Measurements from ENCODE around the gene PRMT7.

The PRMT7 gene

GRCh38 chr16:68366062-68366461, 55.2 kb downstream of the PRMT7 start:
- DNase-seq (ENCODE audit: low read depth) = no peak
- H3K4me3 ChIP-seq (ENCODE audit: control insufficient read depth, low read depth, low read length) = no peak overlapping the region
- no peak for TF ChIP-seq CTCF (conservative IDR thresholded peaks at IDR 0.05; ENCODE audit: control insufficient read depth, insufficient read depth, low read depth, low read length)

- DNase-seq (ENCODE audit: low read depth) = peak; percentile 38
- TF ChIP-seq CTCF (conservative IDR thresholded peaks at IDR 0.05; ENCODE audit: control insufficient read depth, insufficient read depth, low read depth, low read length) = peak; percentile 41
- no peak overlapping the region for H3K4me3 ChIP-seq (ENCODE audit: control insufficient read depth, low read depth, low read length)
These were observed 56.2 kb downstream of the PRMT7 start for GRCh38 chr16:68367030-68367429.

- no peak overlapping the region for H3K4me3 ChIP-seq (ENCODE audit: control insufficient read depth, low read depth, low read length)
- no peak for TF ChIP-seq CTCF (conservative IDR thresholded peaks at IDR 0.05; ENCODE audit: control insufficient read depth, insufficient read depth, low read depth, low read length)
- no peak for DNase-seq (ENCODE audit: low read depth)
These were observed 56.6 kb downstream of the PRMT7 start for GRCh38 chr16:68367440-68367839.

- no peak for TF ChIP-seq CTCF (conservative IDR thresholded peaks at IDR 0.05; ENCODE audit: control insufficient read depth, insufficient read depth, low read depth, low read length)
- no peak overlapping the region for H3K4me3 ChIP-seq (ENCODE audit: control insufficient read depth, low read depth, low read length)
- DNase-seq (ENCODE audit: low read depth) = no peak
These were observed 57.1 kb downstream of the PRMT7 start for GRCh38 chr16:68367891-68368290.

GRCh38 chr16:68368301-68368888, 57.6 kb downstream of the PRMT7 start:
- H3K4me3 ChIP-seq (ENCODE audit: control insufficient read depth, low read depth, low read length) = no peak overlapping the region
- DNase-seq (ENCODE audit: low read depth) = no peak
- TF ChIP-seq CTCF (conservative IDR thresholded peaks at IDR 0.05; ENCODE audit: control insufficient read depth, insufficient read depth, low read depth, low read length) = no peak

- DNase-seq (ENCODE audit: low read depth) = no peak
- no peak for TF ChIP-seq CTCF (conservative IDR thresholded peaks at IDR 0.05; ENCODE audit: control insufficient read depth, insufficient read depth, low read depth, low read length)
- H3K4me3 ChIP-seq (ENCODE audit: control insufficient read depth, low read depth, low read length) = no peak overlapping the region
These were observed 58.3 kb downstream of the PRMT7 start for GRCh38 chr16:68369168-68369567.
